LHCN-M2 (cell line): ENCODE data around the gene BRMS1. TPM values are rescaled to one million over a fixed set of nuclear protein-coding genes. Genes with fewer than 3 reads are reported as not detected.
"Not testable (repeated sequence)": the region's sequence is repeated elsewhere in the genome, so short reads cannot be mapped to it uniquely, and the experiment has no call there.

Source experiments
- DNase-seq: peaks from one replicate; pipeline ENCODE4 v3.0.0-alpha.2; 2012; ENCODE audit warnings: low read depth
- total RNA-seq: library from RNA; depleted of rRNA; stranded (reverse); fragments of >200 nt; gene quantifications from 2 replicates; pipeline ENCODE4 v1.2.3, GENCODE V29; 2014

The BRMS1 gene
- total RNA-seq, 1 experiment from 2014 or later: 102 TPM

DNA sequence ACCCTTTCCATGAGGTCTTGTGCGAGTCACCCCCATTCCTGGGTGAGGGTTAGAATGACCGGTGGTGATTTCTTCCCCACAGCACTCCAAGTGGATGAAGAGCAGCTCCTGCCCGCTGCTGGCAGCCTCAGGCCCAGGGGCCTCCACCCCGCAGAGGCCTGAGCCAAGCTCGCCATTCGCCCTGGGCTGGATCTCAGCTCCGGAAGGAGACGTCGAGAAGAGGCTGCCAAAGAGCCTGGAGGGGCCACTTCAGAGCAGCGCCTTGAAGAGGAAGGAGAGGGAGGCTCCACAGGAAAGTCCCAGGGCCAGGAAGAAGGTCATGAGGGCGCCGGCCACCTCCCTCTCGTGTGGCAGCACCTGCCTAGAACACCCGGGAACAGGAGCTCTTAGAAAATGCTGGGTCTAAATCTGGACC lies 18.3 kb upstream of the BRMS1 start:
- DNase-seq: no peak

GRCh38 chr11:66362481-66363147 lies 17.7 kb upstream of the BRMS1 start:
- no peak for DNase-seq

GRCh38 chr11:66361502-66361941 lies 16.6 kb upstream of the BRMS1 start:
- no peak for DNase-seq

GRCh38 chr11:66360406-66361073 lies 15.6 kb upstream of the BRMS1 start:
- DNase-seq: no peak

DNA sequence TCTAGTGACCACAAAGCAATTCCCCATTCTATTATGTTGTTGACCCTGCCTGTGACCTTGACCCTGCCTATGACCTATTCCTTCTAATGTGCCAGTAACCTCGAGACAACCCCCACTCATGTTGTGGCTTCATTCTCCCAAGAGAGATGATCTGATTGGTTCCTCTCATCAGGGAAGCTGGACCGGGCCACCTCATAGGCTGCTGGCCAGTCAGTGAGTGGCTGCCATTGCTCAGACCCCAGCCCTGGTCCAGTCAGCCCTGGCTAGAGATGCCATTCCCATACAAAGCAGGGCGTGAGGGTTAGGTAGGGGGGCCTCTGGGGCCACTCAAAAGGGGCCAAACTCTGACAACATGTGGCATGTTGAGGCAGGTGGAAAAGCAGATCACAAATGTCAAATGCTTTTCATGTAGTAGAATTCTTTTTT lies 14.8 kb upstream of the BRMS1 start:
- DNase-seq: no peak

DNA sequence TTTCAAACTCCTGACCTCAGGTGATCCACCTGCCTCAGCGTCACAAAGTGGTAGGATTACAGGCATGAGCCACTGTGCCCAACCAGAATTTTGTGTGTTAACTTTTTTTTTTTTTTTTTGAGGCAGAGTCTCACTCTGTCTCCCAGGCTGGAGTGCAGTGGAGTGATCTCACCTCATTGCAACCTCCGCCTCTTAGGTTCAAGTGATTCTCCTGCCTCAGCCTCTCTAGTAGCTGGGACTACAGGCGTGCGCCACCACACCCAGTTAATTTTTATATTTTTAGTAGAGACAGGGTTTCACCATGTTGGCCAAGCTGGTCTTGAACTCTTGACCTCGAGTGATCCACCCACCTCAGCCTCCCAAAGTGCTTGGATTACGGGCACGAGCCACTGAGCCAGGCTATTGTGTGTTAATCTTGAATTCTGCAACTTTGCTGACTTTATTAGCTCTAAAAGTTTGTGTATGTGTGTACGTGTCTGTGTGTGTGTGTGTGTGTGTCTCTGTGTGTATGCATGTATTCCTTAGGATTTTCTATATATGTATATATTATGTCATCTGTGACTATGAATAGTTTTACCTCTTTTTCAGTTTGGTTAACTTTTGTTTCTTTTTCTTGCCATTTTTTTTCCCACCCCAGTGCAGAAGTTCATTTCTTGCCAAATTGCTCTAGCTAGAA lies 5.8 kb upstream of the BRMS1 start:
- DNase-seq: not testable (repeated sequence)

DNA sequence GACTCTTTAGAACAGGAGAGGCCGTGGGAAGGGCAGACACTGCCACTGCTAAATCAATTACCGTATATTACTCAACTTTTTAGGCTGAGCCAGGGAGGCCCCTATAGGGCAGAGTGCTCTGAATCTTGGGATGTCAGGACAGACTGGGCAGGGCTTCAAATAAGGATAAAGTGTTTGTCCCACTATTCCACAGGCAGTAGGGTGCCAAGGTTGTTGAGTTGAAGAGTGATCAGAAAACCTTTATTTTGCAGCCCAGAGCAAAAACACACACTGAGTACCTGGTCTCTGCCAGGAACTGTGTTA lies 4.1 kb upstream of the BRMS1 start:
- no peak for DNase-seq

DNA sequence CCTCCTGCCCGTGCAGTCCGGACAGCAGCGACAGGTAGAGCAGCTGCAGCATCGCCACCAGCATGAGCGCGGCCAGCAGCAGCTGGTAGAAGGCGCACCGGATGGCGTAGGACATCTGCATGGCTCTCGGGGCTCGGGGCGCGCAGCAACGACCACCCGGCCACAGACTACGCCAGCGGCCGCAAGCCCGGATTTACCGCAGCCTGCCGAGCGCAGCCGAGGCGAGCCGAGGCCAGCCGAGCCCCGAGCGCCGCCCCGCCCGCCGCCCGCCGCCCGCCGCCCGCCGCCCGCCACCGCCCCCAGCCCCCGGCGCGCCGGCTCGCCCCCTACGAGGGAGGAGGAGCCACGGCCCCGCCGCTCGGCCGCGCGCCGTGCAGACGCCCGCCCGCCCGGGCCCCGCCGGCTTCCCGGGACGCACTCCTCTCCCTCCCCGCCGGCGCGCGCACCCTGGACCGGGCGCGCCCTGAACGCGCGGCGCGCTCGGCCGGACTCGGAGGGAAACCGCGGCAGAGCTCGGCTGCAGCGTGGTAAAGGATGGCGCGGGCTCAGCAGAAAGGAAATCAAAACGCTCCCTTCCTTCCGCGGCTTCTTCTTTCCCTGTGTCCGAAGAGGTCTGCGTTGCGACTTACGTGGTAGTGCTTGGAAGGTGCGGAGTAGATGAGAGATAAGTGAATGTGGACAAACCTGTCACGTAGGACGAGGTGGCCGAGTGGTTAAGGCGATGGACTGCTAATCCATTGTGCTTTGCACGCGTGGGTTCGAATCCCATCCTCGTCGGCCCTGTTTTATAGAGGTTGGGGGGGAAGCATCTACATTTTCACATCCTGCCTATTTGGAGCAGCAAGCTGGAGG lies 2.7 kb upstream of the BRMS1 start, which contains the start of gene B4GAT1:
Gene B4GAT1 (minus strand): TSS at position 205 of the 852 bp plus-strand sequence. CDS start 84 bp downstream, at position 121.
- DNase-seq: peak; percentile 91

- no peak for DNase-seq
Observed at GRCh38 chr11:66346476-66347424, 1.8 kb upstream of the BRMS1 start.

DNA sequence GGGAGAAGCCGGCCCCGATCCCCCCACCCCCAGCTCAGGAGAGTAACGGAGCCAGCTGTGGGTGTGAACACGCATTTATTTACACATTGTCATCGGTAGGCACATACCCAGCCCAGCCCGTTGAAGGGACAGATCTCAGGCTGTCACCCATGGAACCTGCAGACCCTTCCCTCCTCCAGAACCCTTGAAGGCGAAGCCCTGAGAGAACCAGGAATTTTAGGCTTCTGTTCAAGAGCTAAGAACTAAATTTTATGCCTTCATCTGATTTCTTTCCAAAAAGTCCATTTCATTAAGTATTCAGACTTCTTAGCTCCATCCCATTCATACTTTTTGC lies 379 bp upstream of the BRMS1 start:
- DNase-seq: no peak

DNA sequence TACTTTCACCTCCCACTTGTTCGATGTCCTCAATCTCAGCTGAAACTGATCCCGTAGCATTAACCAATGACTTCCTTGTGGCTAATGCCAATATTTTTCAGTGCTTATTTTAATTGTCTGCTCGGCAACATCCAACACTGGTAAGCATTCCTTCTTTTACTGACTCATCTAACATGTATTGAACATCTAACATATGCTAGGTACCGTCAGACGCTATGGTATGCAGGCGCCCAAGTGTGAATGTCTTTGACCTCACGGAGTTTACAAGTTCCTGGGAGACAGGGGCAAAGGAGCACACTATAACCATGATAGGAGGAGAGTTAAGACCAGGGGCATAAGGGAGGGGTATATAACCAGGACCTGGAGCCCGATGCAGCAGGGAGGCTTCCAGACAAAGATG lies 1.7 kb downstream of the BRMS1 start:
- DNase-seq: no peak

DNA sequence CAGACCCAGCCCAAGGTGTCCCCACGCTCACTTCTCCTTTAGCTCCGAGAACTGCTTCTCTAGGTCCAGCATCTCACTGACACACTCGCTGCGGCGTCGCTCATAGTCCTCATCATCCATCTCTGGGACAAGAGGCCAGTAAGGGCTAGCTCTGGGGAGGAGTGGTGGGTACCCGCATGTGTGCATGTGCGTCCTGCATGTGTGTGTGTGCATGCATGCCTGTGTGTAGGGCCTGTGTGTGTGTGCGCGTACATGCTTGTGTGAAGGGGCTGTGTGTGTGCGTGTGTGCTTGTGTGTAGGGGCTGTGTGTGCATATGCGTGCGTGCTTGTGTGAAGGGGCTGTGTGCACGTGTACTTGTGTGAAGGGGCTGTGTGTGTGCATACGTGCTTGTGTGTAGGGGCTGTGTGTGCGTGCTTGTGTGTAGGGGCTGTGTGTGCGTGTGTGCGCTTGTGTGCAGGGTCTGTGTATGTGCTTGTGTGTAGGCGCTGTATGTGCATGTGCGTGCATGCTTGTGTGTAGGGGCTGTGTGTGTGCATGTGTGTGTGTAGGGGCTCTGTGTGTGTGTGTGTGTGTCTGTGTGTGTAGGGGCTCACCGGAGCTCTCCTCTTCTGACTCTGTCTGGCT lies 3.3 kb downstream of the BRMS1 start:
- no peak for DNase-seq

DNA sequence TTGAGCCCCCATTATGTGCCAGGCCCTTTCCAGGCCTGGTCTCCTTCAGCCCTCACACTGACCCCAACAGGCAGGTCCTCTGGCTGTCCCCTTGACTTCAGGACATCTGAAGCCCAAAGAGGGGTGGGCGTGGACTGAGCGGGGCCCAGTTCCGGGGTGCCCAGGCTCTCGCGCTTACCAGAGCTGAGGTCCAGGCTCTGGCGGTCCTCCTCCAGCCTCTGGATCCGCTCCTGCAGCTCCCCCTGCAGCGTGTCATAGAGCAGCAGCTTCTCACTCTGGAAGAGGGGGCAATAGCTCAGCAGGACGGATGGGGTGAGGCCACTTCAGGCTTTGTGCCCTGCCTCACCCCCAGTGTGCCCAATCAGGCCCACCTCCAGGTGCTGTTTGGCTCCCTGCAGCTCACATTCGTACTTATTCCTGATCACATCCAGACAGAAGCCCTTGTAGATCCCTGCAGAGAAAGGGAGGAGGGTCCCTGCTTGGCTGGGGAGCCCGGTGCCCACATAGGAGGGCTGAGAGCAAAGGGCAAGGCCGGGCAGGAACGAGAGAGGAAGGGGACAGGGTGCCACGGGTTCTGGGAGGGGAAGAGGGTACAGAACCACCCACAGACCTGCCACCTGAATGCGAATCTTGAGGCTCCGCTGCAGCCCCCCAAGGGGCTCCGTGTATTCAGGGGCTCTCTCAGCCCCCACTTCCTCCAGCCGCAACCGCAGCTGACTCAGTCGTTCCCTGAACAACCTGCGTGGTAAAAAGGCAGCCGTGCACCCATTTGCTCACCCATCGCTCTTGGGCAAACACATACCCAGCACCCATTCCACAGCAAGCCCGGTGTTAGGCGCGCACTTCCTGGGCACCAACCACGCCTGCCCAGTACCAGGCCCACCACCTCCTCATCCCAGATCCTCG lies 4.1 kb downstream of the BRMS1 start:
- no peak for DNase-seq

GRCh38 chr11:66339686-66340483 lies 5.0 kb downstream of the BRMS1 start:
- no peak for DNase-seq

DNA sequence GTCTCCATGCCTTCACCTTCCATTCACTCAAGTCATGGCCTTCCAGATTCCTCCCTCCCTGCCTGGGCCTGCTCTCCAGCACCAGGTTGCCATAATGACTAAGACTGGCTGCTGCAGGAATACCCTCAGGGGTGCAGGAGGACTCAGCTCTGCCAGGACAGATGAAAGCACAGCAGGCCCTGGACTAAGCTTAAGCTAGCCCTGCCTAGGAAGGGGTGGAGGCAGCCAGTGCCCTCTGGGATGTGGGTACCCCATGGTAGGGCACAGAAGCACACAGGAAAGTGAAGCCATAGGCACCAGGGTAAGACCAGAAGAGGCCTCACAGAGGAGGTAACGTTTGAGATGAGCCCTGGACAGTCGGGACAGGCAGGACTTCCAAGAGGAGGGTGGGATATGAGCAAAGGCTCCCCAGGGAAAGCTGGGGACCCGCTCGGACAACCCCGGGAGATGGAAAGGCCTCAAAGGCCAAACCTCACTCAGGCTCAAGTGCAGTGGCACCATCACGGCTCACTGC lies 5.7 kb downstream of the BRMS1 start:
- DNase-seq: no peak

DNA sequence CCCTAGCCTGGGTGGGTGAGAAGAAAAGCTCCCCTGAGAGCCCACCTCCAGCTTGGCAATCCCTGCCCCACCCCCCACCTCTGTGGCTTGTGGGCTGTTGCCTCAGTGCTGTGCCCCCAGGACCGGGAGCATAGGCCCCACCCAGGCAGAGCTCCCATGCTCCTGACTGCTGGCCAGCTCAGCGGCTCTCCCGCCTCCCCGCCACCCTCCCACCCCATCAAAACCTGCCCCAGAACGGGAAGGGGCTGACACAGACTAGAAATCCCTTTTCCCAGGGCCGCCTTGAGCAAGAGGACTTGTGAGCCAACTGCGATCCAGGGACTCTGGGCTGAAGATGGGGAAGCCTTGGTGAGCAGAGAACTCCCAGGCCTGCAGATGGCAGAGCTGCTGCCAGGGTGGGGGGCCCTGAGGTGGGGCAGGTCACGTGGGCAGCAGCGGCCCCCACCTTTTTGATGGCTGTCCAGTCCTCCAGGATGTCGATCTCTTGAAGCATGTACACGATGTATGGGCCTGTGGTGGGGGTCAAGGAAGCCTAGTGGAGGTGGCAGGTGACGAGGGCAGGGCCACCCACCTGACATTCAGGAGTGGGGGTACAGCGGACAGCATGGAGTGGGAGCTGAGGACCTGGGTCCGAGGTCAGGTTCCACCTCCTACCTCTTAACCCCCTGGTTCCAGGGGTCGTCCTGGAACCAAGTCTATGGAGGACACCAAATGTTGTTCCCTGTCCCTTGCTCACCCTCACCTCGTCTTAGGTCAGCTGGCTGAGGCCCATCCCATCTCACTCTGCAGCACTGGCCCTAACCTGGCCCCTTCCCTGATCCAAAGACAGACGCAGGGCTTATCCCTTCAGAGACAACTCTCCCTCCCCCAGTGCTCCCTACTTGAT lies 6.4 kb downstream of the BRMS1 start:
- no peak for DNase-seq
